GM12874 (cell line): ENCODE measurements around the gene PLCB1.

Experiments used
- TF ChIP-seq, protein P1 (sequence below): IDR thresholded peaks from 2 replicates; pipeline ENCODE4 v1.5.1; 2011; ENCODE audit warnings: low read depth, mild to moderate bottlenecking, control low read depth, low read length, moderate library complexity; ENCODE audit not compliant: insufficient read depth

The PLCB1 gene

GRCh38 chr20:8744228-8744844, 612.3 kb downstream of the PLCB1 start:
- TF ChIP-seq, protein P1, sequence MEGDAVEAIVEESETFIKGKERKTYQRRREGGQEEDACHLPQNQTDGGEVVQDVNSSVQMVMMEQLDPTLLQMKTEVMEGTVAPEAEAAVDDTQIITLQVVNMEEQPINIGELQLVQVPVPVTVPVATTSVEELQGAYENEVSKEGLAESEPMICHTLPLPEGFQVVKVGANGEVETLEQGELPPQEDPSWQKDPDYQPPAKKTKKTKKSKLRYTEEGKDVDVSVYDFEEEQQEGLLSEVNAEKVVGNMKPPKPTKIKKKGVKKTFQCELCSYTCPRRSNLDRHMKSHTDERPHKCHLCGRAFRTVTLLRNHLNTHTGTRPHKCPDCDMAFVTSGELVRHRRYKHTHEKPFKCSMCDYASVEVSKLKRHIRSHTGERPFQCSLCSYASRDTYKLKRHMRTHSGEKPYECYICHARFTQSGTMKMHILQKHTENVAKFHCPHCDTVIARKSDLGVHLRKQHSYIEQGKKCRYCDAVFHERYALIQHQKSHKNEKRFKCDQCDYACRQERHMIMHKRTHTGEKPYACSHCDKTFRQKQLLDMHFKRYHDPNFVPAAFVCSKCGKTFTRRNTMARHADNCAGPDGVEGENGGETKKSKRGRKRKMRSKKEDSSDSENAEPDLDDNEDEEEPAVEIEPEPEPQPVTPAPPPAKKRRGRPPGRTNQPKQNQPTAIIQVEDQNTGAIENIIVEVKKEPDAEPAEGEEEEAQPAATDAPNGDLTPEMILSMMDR = no peak

DNA sequence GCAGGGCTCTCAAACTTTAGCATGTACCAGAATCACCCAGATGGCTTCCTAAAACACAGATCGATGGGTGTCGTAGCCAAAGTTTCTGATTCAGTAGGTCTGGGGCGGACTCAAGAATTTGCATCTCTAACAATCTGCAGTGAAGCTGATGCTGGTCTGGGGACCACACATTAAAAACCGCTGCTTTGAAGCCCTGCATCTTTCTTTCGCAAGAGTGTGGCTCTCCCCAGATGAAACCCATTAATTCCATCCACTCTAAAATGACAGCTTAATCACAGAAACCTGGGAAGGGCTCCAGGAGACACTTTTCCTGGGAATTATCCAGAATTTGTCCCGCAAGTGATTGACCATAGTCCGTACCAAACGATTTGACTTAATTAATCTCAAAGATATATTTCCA, 617.0 kb downstream of the PLCB1 start:
- TF ChIP-seq, protein P1 = no peak

- TF ChIP-seq, protein P1 = no peak
These were observed 617.9 kb downstream of the PLCB1 start for GRCh38 chr20:8749986-8750385.

GRCh38 chr20:8755340-8756118, 623.5 kb downstream of the PLCB1 start:
- TF ChIP-seq, protein P1 = no peak

DNA sequence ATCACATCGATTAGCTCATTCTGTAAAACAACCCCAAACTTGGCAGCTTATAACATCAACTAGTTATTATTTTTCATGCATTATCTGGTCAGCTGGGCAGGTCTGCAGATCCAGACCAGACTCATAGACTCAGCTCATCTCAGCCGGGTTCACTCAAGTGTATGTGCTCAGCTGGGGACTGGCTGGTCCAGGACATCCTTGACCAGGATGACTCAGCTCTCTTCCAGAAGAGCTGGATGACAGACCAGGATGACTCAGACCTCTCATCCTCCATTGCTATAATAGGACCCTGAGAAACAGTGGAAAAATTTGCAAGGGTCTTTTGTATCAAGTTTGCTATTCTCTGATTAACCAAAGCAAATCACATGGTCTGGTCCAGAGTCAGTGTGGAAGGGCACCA, 624.3 kb downstream of the PLCB1 start:
- TF ChIP-seq, protein P1 = no peak

DNA sequence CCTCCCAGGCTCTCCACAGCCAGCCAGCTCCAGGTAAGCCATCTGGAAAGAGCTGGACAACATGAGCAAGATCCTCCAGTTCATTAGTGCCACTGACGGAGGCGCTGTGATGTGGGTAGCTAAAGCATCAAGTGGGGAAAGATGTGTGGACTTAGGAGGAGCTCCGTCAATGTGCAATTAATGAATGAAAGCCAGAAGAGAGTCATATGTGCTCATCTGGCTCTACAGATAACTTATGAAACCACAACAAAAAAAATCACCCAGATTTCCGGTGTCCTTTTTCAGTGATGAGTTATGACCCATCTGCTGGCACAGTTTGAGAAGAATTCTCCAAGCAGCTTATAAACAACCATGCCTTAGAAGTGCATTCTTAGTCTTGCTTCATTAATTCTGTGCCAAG, 625.1 kb downstream of the PLCB1 start:
- TF ChIP-seq, protein P1 = no peak

DNA sequence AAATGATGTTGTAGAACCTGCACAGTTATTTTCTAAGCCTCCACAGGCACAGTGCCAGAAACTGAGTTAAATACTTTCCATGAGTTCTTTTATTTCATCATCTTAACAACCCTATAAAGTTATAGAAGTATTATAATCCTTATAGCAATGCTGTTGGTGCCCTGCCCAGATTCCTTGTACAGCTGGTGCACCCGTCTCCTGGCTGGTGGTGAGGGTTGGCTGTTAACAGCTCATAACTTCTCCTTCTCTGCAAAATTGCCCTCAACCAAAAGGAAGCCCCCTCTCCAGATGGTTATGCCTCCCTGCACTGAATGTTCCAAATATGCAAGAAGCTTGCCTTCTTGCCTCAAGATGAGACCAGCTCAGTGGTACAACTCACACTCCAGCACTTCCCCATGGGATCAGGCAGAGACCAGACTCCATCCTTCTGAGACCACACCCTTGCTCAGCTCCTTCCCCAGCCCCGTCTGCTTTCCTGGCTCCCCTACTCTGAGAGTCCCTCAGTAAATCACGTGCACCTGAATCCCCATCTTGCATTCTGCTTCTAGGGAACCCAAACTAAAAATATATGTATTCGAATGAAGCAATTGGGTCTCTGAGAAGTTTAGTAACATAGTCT, 632.4 kb downstream of the PLCB1 start:
- TF ChIP-seq, protein P1 = no peak
